ENCODE results near the gene LMTK2. TPM values are rescaled to one million over a fixed set of nuclear protein-coding genes. Genes with fewer than 3 reads are reported as not detected.

Gene LMTK2
- total RNA-seq, 2 donors from 2014 or later: 17.1 to 17.6 TPM

- Histone ChIP-seq H3K27ac (no peak overlapping the region), H3K36me3 (peaks cover 26% of the 10 kb centered on the region), H3K4me3 (no peak overlapping the region), H3K4me1 (ENCODE audit: control insufficient read depth in 1 of 2, low read depth in 2 of 2) (no peaks in the 10 kb centered on the region), H3K9me3 (no peaks in the 10 kb centered on the region), H3K27me3 (replicated peaks; ENCODE audit: insufficient read depth) (no peaks in the 10 kb centered on the region)
- ATAC-seq (ENCODE audit: insufficient number of reproducible peaks, low FRiP score, low read depth) (no peak), DNase-seq (ENCODE audit: low spot score) (no peak)
- TF ChIP-seq CTCF (IDR thresholded peaks at IDR 0.05): no peak
These were observed 88.2 kb downstream of the LMTK2 start for GRCh38 chr7:98194672-98195457.

GRCh38 chr7:98196706-98197605 is 90.3 kb downstream of the LMTK2 start:
- Histone ChIP-seq H3K4me1 (ENCODE audit: control insufficient read depth in 1 of 2, low read depth in 2 of 2) (no peaks in the 10 kb centered on the region), H3K9me3 (no peaks in the 10 kb centered on the region), H3K27me3 (replicated peaks; ENCODE audit: insufficient read depth) (no peaks in the 10 kb centered on the region), H3K4me3 (no peak overlapping the region), H3K27ac (no peak overlapping the region), H3K36me3 (peaks cover 25% of the 10 kb centered on the region)
- ATAC-seq (ENCODE audit: insufficient number of reproducible peaks, low FRiP score, low read depth): no peak
- TF ChIP-seq CTCF (IDR thresholded peaks at IDR 0.05): no peak
- no peak for DNase-seq (ENCODE audit: low spot score)

- H3K4me1 ChIP-seq (ENCODE audit: control insufficient read depth in 1 of 2, low read depth in 2 of 2): no peaks in the 10 kb centered on the region
- DNase-seq (ENCODE audit: low spot score): no peak
- H3K9me3 ChIP-seq: no peaks in the 10 kb centered on the region
- no peaks in the 10 kb centered on the region for H3K27me3 ChIP-seq (replicated peaks; ENCODE audit: insufficient read depth)
- H3K36me3 ChIP-seq: peaks cover 5% of the 10 kb centered on the region
- no peak for TF ChIP-seq CTCF (IDR thresholded peaks at IDR 0.05)
- H3K27ac ChIP-seq: no peak overlapping the region
- H3K4me3 ChIP-seq: no peak overlapping the region
- no peak for ATAC-seq (ENCODE audit: insufficient number of reproducible peaks, low FRiP score, low read depth)
These were observed 92.5 kb downstream of the LMTK2 start for GRCh38 chr7:98199131-98199530.

GRCh38 chr7:98200364-98200763 is 93.7 kb downstream of the LMTK2 start:
- no peak for TF ChIP-seq CTCF (IDR thresholded peaks at IDR 0.05)
- Histone ChIP-seq H3K27ac (no peak overlapping the region), H3K36me3 (peaks cover 4% of the 10 kb centered on the region), H3K9me3 (no peaks in the 10 kb centered on the region), H3K4me3 (no peak overlapping the region), H3K4me1 (ENCODE audit: control insufficient read depth in 1 of 2, low read depth in 2 of 2) (no peaks in the 10 kb centered on the region), H3K27me3 (replicated peaks; ENCODE audit: insufficient read depth) (no peaks in the 10 kb centered on the region)
- ATAC-seq (ENCODE audit: insufficient number of reproducible peaks, low FRiP score, low read depth) (no peak), DNase-seq (ENCODE audit: low spot score) (no peak)

All from thoracic aorta (tissue), 2 donors.